ENCODE results near the gene SALL3. TPM values are rescaled to one million over a fixed set of nuclear protein-coding genes. Genes with fewer than 3 reads are reported as not detected.

Gene SALL3
- total and polyA plus RNA-seq, 2 of the 4 experiments (the other 2 are of a cell fraction): not detected

- DNase-seq (no peak), ATAC-seq (ENCODE audit: low read depth) (no peak)
- Histone ChIP-seq H2BK15ac (ENCODE audit: low read depth, low read length) (no peak overlapping the region), H3K79me1 (ENCODE audit: low read depth in 1 of 2, low read length in 2 of 2) (no peaks in the 10 kb centered on the region), H4K20me1 (ENCODE audit: insufficient read depth, low read length) (no peaks in the 10 kb centered on the region), H3K4me2 (ENCODE audit: low read depth, low read length) (no peak overlapping the region), H3K9me1 (ENCODE audit: insufficient read depth, low read length) (no peaks in the 10 kb centered on the region), H3K27me3 (ENCODE audit: control insufficient read depth, insufficient read depth, low read length) (no peaks in the 10 kb centered on the region), H4K5ac (ENCODE audit: low read depth, low read length) (no peak overlapping the region), H2AFZ (replicated peaks; ENCODE audit: low read length, poor library complexity) (no peak overlapping the region), H3K9me3 (ENCODE audit: control insufficient read depth, insufficient read depth, low read length) (peaks cover 19% of the 10 kb centered on the region; the same call in 1 of the 2 replicates), H4K91ac (ENCODE audit: insufficient read depth, low read depth, low read length) (no peak overlapping the region), H3K4ac (ENCODE audit: low read depth, low read length) (no peak overlapping the region), H3K9ac (ENCODE audit: low read depth, low read length) (no peak overlapping the region), H3K36me3 (ENCODE audit: control insufficient read depth, insufficient read depth, low read length) (no peaks in the 10 kb centered on the region), H4K8ac (ENCODE audit: low read depth in 2 of 2, low read length in 2 of 2) (no peak overlapping the region), H2BK5ac (ENCODE audit: low read depth, low read length, poor library complexity, severe bottlenecking) (no peak overlapping the region), H3K18ac (ENCODE audit: low read depth, low read length) (no peak overlapping the region), H3K23ac (ENCODE audit: low read depth, low read length) (no peak overlapping the region), H3K4me3 (ENCODE audit: insufficient read depth, low read depth, low read length) (no peak overlapping the region), H2BK20ac (ENCODE audit: low read depth, low read length) (no peak overlapping the region), H2AK5ac (ENCODE audit: low read depth, low read length) (no peak overlapping the region), H3K56ac (ENCODE audit: extremely low read depth, insufficient read depth, low read length) (no peak overlapping the region), H2AK9ac (replicated peaks; ENCODE audit: low read depth, low read length, poor library complexity) (no peak overlapping the region), H3K4me1 (ENCODE audit: control insufficient read depth, insufficient read depth, low read length) (no peaks in the 10 kb centered on the region), H3K27ac (ENCODE audit: insufficient read depth, low read length) (no peak overlapping the region), H3K14ac (replicated peaks; ENCODE audit: low read depth, low read length) (no peak overlapping the region), H2BK120ac (ENCODE audit: low read depth, low read length) (no peak overlapping the region)
- TF ChIP-seq MAZ (IDR thresholded peaks at IDR 0.05; ENCODE audit: borderline replicate concordance, low read depth, low read length) (no peak), NFE2L2 (IDR thresholded peaks at IDR 0.05; ENCODE audit: low read depth, low read length) (no peak), FOS (IDR thresholded peaks at IDR 0.05; ENCODE audit: low read depth, low read length) (no peak), SMC3 (IDR thresholded peaks at IDR 0.05; ENCODE audit: low read depth, low read length) (no peak), MXI1 (IDR thresholded peaks at IDR 0.05; ENCODE audit: borderline replicate concordance, low read depth, low read length) (no peak), RCOR1 (IDR thresholded peaks at IDR 0.05; ENCODE audit: insufficient replicate concordance, low read length) (no peak), CEBPB (IDR thresholded peaks at IDR 0.05; ENCODE audit: low read depth, low read length) (no peak), CHD1 (IDR thresholded peaks at IDR 0.05; ENCODE audit: low read depth, low read length) (no peak), MAFK (IDR thresholded peaks at IDR 0.05; ENCODE audit: low read depth, low read length) (no peak), ELK1 (IDR thresholded peaks at IDR 0.05; ENCODE audit: borderline replicate concordance, low read depth, low read length) (no peak), RFX5 (IDR thresholded peaks at IDR 0.05; ENCODE audit: low read depth, low read length) (no peak), USF2 (IDR thresholded peaks at IDR 0.05; ENCODE audit: low read depth, low read length) (no peak), CTCF (conservative IDR thresholded peaks at IDR 0.05; ENCODE audit: low read depth, low read length) (no peak), POLR2A (IDR thresholded peaks at IDR 0.05; ENCODE audit: low read depth, low read length) (no peak), RAD21 (IDR thresholded peaks at IDR 0.05; ENCODE audit: low read length) (no peak), BHLHE40 (IDR thresholded peaks at IDR 0.05; ENCODE audit: low read depth, low read length) (no peak)
- intact Hi-C loops (cut with micrococcal nuclease) (no loop called here), in situ Hi-C loops (cut with MboI; ENCODE audit: low sequenced_read_pairs) (no loop called here), dilution Hi-C loops (cut with HindIII; ENCODE audit: low sequenced_read_pairs, unreplicated experiment) (no loop called here)
- CTCF ChIA-PET: no interaction called here
- POLR2A ChIA-PET (ENCODE audit: unreplicated experiment): no interaction called here
- 73% methylated on average over 11 of the region's 22 CpGs; no CpG with 5 or more reads in 1 of the 2 experiments for WGBS, 2 experiments (ENCODE audit: extremely low coverage in 2 of 2, insufficient read length in 1 of 2)
- BruUV-seq (replicated peaks): no TSS peak
Measured at GRCh38 chr18:78995740-78996395, 16.2 kb downstream of the SALL3 start.
